Stimulated activated CD4-positive, alpha-beta T cell treated with anti-CD3 and anti-CD28 coated beads, Interleukin-2, amount 100 ng/mL, for 48 hours (primary cell): ENCODE results near the gene OR4X2.
"Not testable (repeated sequence)": the region's sequence is repeated elsewhere in the genome, so short reads cannot be mapped to it uniquely, and the experiment has no call there.

Source experiments
- DNase-seq, 2 donors: peaks; one replicate each; pipeline ENCODE4 v3.0.0-alpha.2; 2020

OR4X2 gene, protein sequence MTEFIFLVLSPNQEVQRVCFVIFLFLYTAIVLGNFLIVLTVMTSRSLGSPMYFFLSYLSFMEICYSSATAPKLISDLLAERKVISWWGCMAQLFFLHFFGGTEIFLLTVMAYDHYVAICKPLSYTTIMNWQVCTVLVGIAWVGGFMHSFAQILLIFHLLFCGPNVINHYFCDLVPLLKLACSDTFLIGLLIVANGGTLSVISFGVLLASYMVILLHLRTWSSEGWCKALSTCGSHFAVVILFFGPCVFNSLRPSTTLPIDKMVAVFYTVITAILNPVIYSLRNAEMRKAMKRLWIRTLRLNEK

DNA sequence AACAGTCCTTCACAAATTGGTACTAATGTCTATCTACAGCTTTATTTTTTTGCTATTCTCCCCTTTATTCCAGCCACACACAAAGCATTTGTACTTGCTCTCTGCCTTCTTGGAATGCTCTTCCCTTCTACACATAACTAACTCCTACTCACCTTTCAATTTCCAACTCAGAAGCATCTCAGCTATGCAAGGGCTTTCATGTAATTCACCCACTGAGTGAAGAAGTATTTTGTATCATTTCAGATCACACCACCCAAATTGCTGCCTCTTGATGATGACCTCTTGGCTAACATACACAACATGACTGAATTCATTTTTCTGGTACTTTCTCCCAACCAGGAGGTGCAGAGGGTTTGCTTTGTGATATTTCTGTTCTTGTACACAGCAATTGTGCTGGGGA, at the start of gene OR4X2:
Gene OR4X2 (plus strand): TSS at position 301 of the 400 bp plus-strand sequence. CDS start 0 bp downstream, at position 301.
- DNase-seq: no peak

DNA sequence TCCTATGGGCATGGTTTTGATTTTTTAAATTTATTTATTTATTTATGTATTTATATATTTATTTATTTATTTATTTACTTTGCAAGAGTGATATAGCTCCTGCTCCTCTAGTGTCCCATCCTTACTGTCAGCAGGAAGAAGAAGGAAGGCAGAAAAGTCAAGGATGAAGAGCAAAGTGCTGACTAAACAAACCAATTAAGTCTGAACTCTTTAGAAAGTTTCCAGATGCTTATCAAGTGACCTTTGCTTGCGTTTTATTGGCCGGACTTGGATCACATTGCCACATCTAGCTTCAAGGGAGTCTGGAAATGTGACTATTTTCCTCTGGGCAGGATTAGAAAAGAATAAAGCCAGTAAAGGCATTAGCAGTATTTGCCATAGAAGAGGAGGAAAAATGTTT, 37.0 kb upstream of the OR4X2 start:
- DNase-seq: no peak

DNA sequence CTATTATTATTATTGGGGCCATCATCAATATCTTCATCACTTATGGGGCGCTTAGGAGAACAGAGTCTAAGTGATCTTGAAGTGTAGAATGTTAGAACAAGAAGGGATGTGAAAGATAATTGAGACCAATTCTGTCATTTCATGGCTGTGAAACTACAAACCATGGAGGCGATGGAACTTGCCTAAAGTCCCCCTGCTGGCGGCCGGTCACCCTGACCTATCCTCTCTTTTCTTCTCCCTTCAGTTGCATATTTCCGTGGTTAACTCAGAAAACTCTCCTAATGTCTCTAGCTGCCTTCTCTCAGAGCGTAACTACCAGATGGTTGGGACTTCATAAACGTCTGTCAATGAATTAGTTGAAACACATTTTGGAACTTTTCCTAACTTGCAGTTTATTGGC, 34.9 kb upstream of the OR4X2 start:
- DNase-seq: no peak

DNA sequence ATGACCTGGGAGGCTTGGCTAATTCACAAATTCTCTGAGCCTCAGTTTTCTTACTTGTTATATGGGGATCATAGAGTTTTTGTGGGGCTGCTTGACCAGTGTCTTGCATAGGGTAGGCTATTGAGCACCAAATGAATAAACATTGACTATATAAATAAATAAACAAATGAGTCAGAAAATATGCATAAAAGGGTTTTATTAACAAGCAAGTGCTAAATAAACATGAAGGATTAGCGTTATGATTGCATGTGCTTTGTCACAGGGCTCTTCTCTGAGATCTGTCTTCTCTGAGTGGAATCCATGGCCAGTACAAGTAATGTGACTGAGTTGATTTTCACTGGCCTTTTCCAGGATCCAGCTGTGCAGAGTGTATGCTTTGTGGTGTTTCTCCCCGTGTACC, 28.4 kb upstream of the OR4X2 start, which contains the start of gene OR4B1:
Gene OR4B1 (plus strand): TSS at position 301 of the 400 bp plus-strand sequence. CDS start 0 bp downstream, at position 301.
- DNase-seq: no peak

DNA sequence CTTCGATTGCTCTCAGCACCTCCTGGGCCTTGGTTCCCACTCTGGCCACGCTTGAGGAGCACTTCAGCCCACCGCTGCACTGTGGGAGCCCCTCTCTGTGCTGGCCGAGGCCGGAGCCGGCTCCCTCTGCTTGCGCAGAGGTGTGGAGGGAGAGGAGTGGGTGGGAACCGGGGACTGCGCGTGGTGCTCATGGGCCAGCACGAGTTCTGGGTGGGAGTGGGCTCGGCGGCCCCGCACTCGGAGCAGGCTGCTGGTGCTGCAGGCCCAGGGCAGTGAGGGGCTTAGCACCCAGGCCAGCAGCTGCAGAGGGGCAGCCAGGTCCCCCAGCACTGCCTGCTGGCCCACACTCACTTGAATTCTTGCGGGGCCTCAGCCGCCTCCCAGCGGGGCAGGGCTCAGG, 16.1 kb upstream of the OR4X2 start:
- no peak for DNase-seq

DNA sequence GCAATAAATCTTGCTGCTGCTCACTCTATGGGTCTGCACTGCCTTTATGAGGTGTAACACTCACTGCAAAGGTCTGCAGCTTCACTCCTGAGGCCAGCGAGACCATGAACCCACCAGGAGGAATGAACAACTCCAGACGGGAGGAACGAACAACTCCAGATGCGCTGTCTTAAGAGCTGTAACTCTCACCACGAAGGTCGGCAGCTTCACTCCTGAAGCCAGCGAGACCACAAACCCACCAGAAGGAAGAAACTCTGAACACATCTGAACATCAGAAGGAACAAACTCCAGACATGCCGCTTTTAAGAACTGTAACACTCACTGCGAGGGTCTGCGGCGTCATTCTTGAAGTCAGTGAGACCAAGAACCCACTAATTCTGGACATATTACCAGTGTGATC, 14.8 kb upstream of the OR4X2 start:
- not testable (repeated sequence) for DNase-seq

DNA sequence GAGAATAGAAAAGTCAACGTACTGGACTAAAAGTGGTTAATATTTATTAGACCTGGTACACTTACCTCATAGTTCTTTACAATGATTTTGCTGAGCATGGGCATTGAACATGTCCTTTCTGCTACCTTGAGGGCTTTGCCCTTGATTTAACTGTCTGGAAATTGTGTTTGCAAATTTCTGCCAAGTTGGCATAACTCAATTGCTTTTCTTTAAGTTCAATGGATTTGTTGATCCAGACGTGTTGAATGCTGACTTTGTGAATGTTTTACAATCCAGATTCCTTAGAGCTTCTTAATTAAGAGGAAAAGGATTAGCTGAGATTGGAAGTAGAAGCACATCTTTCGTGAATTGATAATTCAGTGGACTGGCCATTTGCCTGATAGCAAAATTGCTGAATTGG, 7.2 kb upstream of the OR4X2 start:
- no peak for DNase-seq

DNA sequence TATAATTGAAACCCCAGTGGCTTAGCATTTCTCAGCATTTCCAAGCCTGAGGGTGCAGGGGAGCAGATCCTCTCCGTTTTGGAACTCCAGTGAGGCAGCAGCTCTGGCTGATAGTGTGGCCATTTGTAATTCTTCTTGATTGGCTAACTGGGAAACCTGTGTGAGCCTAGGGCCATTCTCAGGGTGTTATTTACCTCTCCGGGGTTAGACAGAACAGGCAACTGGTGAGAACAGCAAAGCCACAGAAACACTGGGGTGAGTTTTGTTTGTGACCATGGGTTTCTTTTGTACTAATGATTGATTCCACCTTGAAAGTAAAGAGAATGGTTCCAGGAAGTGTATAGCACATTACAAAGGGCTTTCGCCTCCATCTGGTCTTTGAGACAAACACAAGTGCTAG, 2.4 kb upstream of the OR4X2 start:
- DNase-seq: no peak

DNA sequence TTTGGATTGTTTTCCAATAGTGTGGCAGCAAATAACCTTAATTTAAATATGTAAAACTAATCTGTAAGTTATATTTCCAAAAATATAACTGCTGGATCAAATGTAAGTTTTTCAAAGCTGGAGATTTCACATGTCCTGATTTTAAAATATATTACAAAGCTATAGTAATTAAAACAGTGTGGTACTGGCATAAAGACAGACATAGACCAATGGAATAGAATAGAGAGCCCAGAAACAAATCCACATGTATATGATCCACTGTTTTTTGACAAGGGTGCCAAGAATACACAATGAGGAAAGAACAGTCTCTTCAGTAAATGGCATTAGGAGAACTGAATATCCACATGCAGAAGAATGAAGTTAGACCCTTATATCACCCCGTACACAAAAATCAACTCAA, 4.0 kb downstream of the OR4X2 start:
- no peak for DNase-seq

DNA sequence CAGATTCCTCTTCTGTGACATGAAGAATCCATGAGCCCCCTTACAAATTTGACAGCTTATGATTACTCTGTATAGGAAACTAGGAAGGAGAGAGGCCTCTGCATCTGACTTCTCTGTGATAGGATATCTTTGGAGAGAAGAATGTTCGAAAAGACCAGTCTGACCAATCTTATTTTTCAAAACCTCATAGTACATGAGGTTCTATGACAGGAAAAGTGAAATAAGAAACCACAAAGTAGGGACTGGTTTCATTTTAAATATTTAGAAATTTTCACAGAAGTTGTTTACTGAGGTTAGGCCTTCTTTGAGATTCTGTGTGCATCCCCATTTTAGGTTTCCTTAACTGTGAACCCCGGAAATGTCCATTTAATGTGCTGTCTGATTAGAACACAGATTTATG, 16.7 kb downstream of the OR4X2 start:
- DNase-seq: no peak

DNA sequence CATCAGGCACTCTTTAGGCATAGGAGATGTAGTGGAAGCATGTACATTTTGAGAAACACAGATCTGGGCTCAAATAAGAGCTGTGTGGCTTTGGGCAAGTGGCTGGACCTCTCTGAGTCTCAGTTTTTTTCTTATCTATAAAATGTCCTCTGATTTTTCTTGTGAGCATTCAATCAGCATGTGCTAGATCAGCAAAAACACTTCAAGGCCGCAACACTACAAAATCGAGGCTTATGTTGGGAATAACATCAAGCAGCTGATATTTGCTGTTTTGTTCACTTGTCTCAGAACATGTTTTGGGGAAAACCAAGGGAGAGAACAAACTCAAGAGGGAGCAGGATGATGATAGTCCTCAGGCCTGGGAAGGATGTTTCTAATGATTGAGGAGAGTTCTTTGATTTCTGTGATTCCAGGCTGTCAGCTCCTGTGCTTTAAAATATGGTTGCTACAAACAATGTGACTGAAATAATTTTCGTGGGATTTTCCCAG, 18.6 kb downstream of the OR4X2 start, which contains the start of gene OR4X1:
Gene OR4X1 (plus strand): TSS at position 439 of the 489 bp plus-strand sequence. CDS start 0 bp downstream, at position 439.
- DNase-seq: no peak

DNA sequence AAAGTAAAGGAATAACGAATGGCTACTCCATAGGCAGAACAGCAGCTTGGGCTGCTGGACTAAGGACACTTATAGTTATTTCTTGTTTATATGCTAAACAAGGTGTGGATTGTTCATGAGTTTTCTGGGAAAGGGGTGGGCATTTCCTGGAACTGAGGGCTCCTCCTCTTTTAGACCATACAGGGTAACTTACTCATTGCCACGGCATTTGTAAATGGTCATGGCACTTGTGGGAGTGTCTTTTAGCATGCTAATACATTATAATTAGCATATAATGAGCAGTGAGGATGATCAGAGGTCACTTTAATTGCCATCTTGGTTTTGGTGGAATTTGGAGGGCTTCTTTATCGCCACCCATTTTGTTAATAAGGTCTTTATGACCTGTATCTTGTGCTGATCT, 25.7 kb downstream of the OR4X2 start:
- DNase-seq: no peak

DNA sequence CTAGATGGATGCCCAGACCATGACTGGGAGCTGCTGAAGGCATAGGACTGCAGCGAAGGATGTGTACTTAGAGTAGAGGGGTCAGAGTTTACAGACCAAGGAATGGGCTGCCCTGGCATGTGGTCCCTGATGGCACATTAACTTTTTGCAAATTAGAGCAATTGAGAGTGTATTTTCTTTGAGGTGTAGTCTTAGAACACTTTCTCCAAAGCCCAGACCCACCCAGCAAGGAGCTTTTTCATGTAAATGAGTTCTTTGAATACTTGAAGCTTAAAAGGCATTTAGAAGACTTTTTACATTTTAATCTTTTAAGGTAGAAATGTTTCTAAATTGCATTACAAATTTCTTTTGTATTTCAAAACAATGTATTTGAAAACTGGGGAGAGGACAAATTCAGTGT, 27.7 kb downstream of the OR4X2 start:
- DNase-seq: no peak
